Pancreas (tissue), 10 donors: ENCODE data around the gene MYH9. TPM values are rescaled to one million over a fixed set of nuclear protein-coding genes. Genes with fewer than 3 reads are reported as not detected.

ENCODE experiments used
- ATAC-seq, 4 donors: fragments of 200-7000 bp; cut with Tn5 transposase; one replicate each; pipeline versions ENCODE4 v1.8.0 to v1.9.1; 2020; ENCODE audit warnings: mild to moderate bottlenecking in 4 of 4, moderate library complexity in 4 of 4
- DNase-seq, 6 donors: peaks; one replicate each; pipeline ENCODE4 v3.0.0-alpha.2; 2020
- FAIRE-seq: peaks from 2 replicates; lab custom pipeline; 2012; peaks lifted over from hg19 to GRCh38; lab: Jason Lieb, UNC
- H3K27ac ChIP-seq, 4 donors: fragments of 200-600 bp; sonication (generic); 1 replicate in 3 of 4; 2 replicates in 1 of 4; pipeline versions ENCODE4 v1.5.0 to v1.8.0; 2020
- H3K27me3 ChIP-seq, 4 donors: fragments of 200-600 bp; one replicate each; pipeline ENCODE4 v1.8.0; 2021
- H3K36me3 ChIP-seq, 3 donors: fragments of 200-600 bp; sonication (generic) in 1 of 3; one replicate each; pipeline versions ENCODE4 v1.5.0 to v1.8.0; 2020 to 2021
- H3K4me1 ChIP-seq, 3 donors: fragments of 200-600 bp; one replicate each; pipeline ENCODE4 v1.8.0; 2021
- H3K4me3 ChIP-seq, 4 donors: fragments of 200-600 bp; sonication (generic) in 2 of 4; one replicate each; pipeline versions ENCODE4 v1.5.0 to v1.8.0; 2020 to 2021
- H3K9me3 ChIP-seq, 4 donors: fragments of 200-600 bp; one replicate each; pipeline ENCODE4 v1.8.0; 2021
- WGBS, 2 donors: extraction: QIAGEN DNeasy Blood & Tissue Kit; methylation state at CpG; one replicate each; pipeline ENCODE4 v1.1.7; 2013; 5-methylcytosine and 5-hydroxymethylcytosine counted together
- intact Hi-C, 3 donors: fragments of 100-400 bp; cut with DNase I; formaldehyde crosslinking; loops; one replicate each; pipeline versions ENCODE4 v1.11.1 to v1.14.2; 2022
- polyA plus RNA-seq, 2 donors: library from polyadenylated mRNA; stranded (reverse); fragments of 200-250 nt; gene quantifications; one replicate each; pipeline ENCODE4 v1.2.3, GENCODE V29; 2013
- total RNA-seq, 6 donors: library from RNA; stranded (reverse); fragmentation: NEBNext Ultra II Directional in 4 of 6; extraction: Animal tissue kit (Norgen Biotek cat#: 25700) in 4 of 6; gene quantifications; one replicate each; pipeline versions ENCODE4 v1.2.1 to v1.2.4, GENCODE V29; 2021 to 2023
- TF ChIP-seq, protein P1 (sequence below), 4 donors: fragments of 200-600 bp; sonication (generic) in 3 of 4; IDR thresholded peaks; one replicate each; pipeline versions ENCODE4 v1.5.0 to v1.8.0; 2021; ENCODE audit warnings: antibody characterized with exemption in 4 of 4
- donor health status: healthy with polysubstance abuse.
- donor health status: DM: no; HTN: no; CAD: no; lungs with moderate emphysema.
- donor health status: DM: no; HTN: no; CAD: no.
- donor health status: control.
- donor health status: control.
- donor health status: Bipolar disorder and iron deficiency.
- donor health status: DM: yes; HTN: yes; CAD: no.
- donor health status: DM: no; HTN: no; CAD: no.
- donor health status: DM: no; HTN: no; CAD: no.
- donor health status: DM: yes; HTN: yes; CAD: no.

MYH9 gene
- total and polyA plus RNA-seq, 8 donors: 80.9 to 554 (median 376) TPM

DNA sequence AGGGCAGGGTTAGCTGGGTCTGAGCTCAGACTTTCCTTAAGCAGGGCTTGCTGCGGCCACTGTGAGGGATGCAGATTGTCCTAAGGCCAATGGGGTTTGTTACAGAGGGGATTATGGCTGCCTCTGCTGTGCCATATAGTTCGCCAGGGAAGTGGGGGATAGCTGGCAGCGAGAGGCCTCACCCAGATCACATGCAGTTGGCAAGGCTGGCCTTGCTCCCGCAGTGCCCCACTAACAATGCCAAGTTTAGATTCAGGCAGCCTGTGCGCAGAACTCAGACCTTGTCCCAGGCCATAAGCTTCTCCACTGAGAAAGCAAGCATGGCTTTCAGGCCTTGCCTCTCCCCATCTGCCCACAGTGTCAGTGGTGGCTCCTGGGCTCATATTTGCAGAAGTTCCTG lies 143.8 kb downstream of the MYH9 start:
- 84 to 85% methylated on average over 5 of the region's 5 CpGs for WGBS, 2 donors
- Histone ChIP-seq H3K27me3 (no peaks in the 10 kb centered on the region), H3K4me3 (no peak overlapping the region), H3K27ac (no peak overlapping the region), H3K36me3 (no peaks in the 10 kb centered on the region), H3K9me3 (no peaks in the 10 kb centered on the region), H3K4me1 (no peaks in the 10 kb centered on the region)
- peak in 1 of 6 donors; percentile 4 for DNase-seq
- ATAC-seq: no peak
- intact Hi-C loops: no loop called here
- TF ChIP-seq, protein P1, sequence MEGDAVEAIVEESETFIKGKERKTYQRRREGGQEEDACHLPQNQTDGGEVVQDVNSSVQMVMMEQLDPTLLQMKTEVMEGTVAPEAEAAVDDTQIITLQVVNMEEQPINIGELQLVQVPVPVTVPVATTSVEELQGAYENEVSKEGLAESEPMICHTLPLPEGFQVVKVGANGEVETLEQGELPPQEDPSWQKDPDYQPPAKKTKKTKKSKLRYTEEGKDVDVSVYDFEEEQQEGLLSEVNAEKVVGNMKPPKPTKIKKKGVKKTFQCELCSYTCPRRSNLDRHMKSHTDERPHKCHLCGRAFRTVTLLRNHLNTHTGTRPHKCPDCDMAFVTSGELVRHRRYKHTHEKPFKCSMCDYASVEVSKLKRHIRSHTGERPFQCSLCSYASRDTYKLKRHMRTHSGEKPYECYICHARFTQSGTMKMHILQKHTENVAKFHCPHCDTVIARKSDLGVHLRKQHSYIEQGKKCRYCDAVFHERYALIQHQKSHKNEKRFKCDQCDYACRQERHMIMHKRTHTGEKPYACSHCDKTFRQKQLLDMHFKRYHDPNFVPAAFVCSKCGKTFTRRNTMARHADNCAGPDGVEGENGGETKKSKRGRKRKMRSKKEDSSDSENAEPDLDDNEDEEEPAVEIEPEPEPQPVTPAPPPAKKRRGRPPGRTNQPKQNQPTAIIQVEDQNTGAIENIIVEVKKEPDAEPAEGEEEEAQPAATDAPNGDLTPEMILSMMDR (IDR thresholded peaks at IDR 0.05): no peak
- no peak for FAIRE-seq

DNA sequence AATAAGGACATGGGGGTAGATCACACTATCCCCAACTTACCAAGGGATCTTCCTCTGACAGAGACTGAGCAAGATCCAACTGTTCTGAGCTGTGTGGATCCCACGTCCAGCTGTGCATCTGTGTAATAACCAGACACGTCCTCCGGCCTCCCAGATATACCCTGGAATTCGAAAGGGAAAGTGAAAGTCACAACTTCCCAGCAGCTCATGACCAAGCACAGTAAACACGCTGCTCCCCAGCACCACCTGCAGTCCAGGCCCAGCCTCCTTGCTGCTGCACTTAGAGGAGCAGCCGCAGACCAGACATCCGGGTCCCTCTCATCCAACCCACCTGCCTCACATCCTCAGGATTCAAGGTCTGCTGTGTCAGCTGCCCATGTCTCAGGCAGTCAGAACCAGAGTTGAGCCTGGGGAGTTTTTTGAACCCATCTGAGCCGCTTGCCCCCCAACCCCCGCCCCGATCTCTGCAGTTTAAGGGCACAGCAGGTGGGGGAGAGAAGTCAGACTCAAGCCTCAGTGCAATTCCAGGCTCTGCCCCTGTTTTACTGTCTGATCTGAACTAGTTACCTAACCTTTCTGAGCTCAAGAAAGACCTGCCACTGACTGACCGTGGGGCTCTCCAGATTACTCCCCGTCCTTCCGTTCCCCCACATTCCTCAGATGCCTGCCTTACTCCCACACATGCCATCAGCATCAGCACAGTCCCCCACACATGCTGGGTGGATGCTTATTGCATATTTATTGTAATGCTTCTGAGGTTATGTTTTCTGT lies 148.2 kb downstream of the MYH9 start, which contains the start of gene APOL2:
Gene APOL2, minus strand, starts transcription at position 127 of the 771 bp plus-strand sequence. CDS start 6,365 bp downstream, outside the sequence.
- Histone ChIP-seq H3K27ac (peak within 1 kb of the TSS; percentile 53 to 93 (median 74)), H3K27me3 (no peaks in the 10 kb centered on the region), H3K9me3 (no peaks in the 10 kb centered on the region), H3K36me3 (no peaks in the 10 kb centered on the region), H3K4me1 (peaks cover 3 to 18% (median 4%) of the 10 kb centered on the region in 3 donors), H3K4me3 (peak within 1 kb of the TSS; percentile 49 to 73 (median 60))
- TF ChIP-seq, protein P1 (IDR thresholded peaks at IDR 0.05): peak; percentile 36 to 45 (median 44)
- intact Hi-C loops: no loop called here
- 8 to 9% methylated on average over 13 of the region's 13 CpGs for WGBS, 2 donors
- FAIRE-seq (peak; percentile 67), DNase-seq (peak; percentile 84 to 95 (median 90)), ATAC-seq (peak; percentile 96 to 98 (median 97))

DNA sequence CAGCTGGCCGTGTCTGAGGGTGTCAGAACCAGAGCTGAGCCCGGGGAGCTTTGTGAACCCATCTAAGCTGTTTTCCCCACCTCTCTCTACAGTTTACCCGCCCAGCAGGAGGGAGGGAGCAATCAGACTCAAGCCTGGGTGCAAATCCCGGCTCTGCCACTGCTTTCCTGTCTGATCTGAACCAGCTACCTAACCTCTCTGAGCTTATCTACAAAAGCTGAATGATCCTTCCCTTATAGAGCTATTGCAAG lies 148.7 kb downstream of the MYH9 start:
- ATAC-seq (peak; percentile 17 to 39 (median 35)), FAIRE-seq (no peak), DNase-seq (no peak)
- Histone ChIP-seq H3K36me3 (no peaks in the 10 kb centered on the region), H3K27ac (peak overlapping the region; percentile 53 to 93 (median 74)), H3K27me3 (no peaks in the 10 kb centered on the region), H3K4me3 (peak overlapping the region; percentile 49 to 73 (median 60)), H3K4me1 (peaks cover 3 to 18% (median 4%) of the 10 kb centered on the region in 3 donors), H3K9me3 (no peaks in the 10 kb centered on the region)
- TF ChIP-seq, protein P1 (IDR thresholded peaks at IDR 0.05): no peak
- intact Hi-C loops: no loop called here
- WGBS, 2 donors: 0 to 1% methylated on average over 4 of the region's 4 CpGs

DNA sequence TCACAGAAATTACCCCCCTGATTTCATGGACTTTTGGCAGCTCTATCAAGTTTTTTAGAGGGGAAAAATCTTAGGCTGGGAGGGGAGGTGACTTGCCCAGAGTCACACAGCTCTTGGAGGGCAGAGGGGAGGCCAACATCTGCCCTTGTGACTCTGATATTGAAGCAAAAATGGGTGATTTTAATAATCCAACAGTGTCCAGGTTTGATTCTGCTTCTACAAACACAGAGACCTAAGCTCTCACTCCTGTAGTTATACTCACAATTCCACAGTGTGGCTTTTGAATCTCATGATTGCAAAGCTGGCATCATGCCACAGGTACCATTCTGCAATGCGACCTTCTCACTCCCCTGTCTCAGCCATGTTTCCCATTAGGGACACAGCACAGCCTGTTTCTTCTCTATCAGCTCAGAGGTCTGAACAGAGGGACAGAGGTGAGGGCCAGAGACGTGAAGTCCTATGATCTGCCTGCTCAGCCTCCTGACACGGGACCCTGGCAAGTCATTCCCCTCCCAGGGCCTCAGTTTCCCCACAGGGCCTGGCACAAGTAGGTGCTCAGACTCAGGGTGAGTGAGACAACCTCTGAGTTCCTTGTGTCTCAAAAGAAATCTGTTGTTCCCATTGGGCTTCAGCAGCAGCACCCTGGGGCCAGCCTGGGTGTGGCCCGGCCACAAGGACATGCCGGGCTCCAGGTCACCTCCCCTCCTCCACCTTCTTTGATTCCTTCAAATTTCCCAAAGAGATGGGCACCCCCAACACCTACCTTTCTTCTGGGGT lies 149.2 kb downstream of the MYH9 start:
- H3K9me3 ChIP-seq: no peaks in the 10 kb centered on the region
- DNase-seq (peak in 1 of 6 donors; percentile 25), ATAC-seq (peak; percentile 20 to 49 (median 34)), FAIRE-seq (no peak)
- H3K36me3 ChIP-seq: no peaks in the 10 kb centered on the region
- H3K4me3 ChIP-seq: peak overlapping the region; percentile 49 to 73 (median 60)
- TF ChIP-seq, protein P1 (IDR thresholded peaks at IDR 0.05): no peak
- H3K4me1 ChIP-seq: peaks cover 3 to 18% (median 4%) of the 10 kb centered on the region in 3 donors
- intact Hi-C loops: no loop called here
- peak overlapping the region; percentile 53 to 93 (median 74) for H3K27ac ChIP-seq
- WGBS, 2 donors: 1% methylated on average over 5 of the region's 5 CpGs
- H3K27me3 ChIP-seq: no peaks in the 10 kb centered on the region
